22Rv1 (cell line): Measurements from ENCODE around the gene SLC35F1.

Experiments used
- ZFX ChIP-seq: fragments of 450-650 bp; IDR thresholded peaks from 2 replicates; pipeline ENCODE4 v1.6.1; 2017; ENCODE audit warnings: antibody characterized with exemption, borderline replicate concordance
- TF ChIP-seq, protein P1 (sequence below): fragments of 450-650 bp; IDR thresholded peaks from 2 replicates; pipeline ENCODE4 v1.5.1; 2017; ENCODE audit warnings: mild to moderate bottlenecking

DNA sequence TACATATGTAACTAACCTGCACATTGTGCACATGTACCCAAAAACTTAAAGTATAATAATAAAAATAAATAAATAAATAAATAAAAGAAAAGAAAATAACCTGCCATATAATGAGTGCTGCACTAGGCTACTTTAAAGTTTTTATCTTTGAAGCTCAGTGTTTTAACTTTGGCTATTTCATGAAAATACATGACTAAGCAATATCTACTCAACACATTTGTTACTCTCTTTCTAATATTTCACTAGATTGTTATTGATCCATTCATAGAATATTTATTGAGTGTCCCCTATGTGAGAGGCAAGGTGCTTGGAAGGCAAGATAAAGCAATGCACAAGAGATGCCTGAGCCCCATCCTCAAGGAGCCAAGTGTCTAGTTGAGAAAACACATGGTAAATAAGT, 221.7 kb downstream of the SLC35F1 start:
- TF ChIP-seq, protein P1, sequence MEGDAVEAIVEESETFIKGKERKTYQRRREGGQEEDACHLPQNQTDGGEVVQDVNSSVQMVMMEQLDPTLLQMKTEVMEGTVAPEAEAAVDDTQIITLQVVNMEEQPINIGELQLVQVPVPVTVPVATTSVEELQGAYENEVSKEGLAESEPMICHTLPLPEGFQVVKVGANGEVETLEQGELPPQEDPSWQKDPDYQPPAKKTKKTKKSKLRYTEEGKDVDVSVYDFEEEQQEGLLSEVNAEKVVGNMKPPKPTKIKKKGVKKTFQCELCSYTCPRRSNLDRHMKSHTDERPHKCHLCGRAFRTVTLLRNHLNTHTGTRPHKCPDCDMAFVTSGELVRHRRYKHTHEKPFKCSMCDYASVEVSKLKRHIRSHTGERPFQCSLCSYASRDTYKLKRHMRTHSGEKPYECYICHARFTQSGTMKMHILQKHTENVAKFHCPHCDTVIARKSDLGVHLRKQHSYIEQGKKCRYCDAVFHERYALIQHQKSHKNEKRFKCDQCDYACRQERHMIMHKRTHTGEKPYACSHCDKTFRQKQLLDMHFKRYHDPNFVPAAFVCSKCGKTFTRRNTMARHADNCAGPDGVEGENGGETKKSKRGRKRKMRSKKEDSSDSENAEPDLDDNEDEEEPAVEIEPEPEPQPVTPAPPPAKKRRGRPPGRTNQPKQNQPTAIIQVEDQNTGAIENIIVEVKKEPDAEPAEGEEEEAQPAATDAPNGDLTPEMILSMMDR, result no peak
- TF ChIP-seq ZFX, result no peak
